T-cell (primary cell): ENCODE data around the gene RPL15. TPM values are rescaled to one million over a fixed set of nuclear protein-coding genes. Genes with fewer than 3 reads are reported as not detected.

Experiments used
- ATAC-seq, 4 experiments: fragments of 200-7000 bp in 3 of 4; fragments of 150-1000 bp in 1 of 4; cut with Tn5 transposase; replicated peaks in 1 of 4; 1 replicate in 3 of 4; 2 replicates in 1 of 4; pipeline ENCODE4 v1.10.0; 2021; ENCODE audit warnings: moderate library complexity in 3 of 4, mild to moderate bottlenecking in 2 of 4, moderate number of reproducible peaks in 1 of 4
- CTCF ChIA-PET, 2 donors: fragments of 300-600 bp; sonication (Branson Sonifier 250); formaldehyde crosslinking; loops; one replicate each; lab custom pipeline; 2022; ENCODE audit warnings: antibody characterized with exemption in 2 of 2; lab: Charles Lee
- POLR2A ChIA-PET, 2 donors: fragments of 300-600 bp; sonication (Branson Sonifier 250); formaldehyde crosslinking; loops; one replicate each; lab custom pipeline; 2022; ENCODE audit warnings: antibody characterized with exemption in 2 of 2; lab: Charles Lee
- DNase-seq, 35 experiments: peaks; one replicate each; pipeline versions ENCODE4 v3.0.0 to v3.0.0-alpha.2; 2013 to 2023
- H3K27ac ChIP-seq: one replicate; pipeline ENCODE4 v1.5.1; 2013; ENCODE audit warnings: low read length
- H3K27me3 ChIP-seq, 2 experiments: replicated peaks in 1 of 2; 1 replicate in 1 of 2; 2 replicates in 1 of 2; pipeline versions ENCODE4 v1.6.1 to v1.7.0; 2013; ENCODE audit warnings: low read length in 1 of 2, mixed read lengths in 1 of 2; ENCODE audit not compliant: control insufficient read depth in 2 of 2, insufficient read depth in 2 of 2; ENCODE audit errors: extremely low read depth in 1 of 2
- H3K36me3 ChIP-seq, 2 donors: 1 replicate in 1 of 2; 2 replicates in 1 of 2; pipeline versions ENCODE4 v1.6.1 to v1.7.0; 2013; ENCODE audit warnings: low read length in 1 of 2; ENCODE audit not compliant: control insufficient read depth in 2 of 2, insufficient read depth in 1 of 2; ENCODE audit errors: extremely low read depth in 1 of 2
- H3K4me1 ChIP-seq, 2 experiments: 1 replicate in 1 of 2; 2 replicates in 1 of 2; pipeline versions ENCODE4 v1.6.1 to v1.7.0; 2013; ENCODE audit warnings: low read length in 2 of 2, mixed read lengths in 1 of 2; ENCODE audit not compliant: insufficient read depth in 2 of 2, control insufficient read depth in 1 of 2; ENCODE audit errors: extremely low read depth in 1 of 2
- H3K4me3 ChIP-seq, 2 donors: 1 replicate in 1 of 2; 2 replicates in 1 of 2; pipeline versions ENCODE4 v1.5.1 to v1.7.0; 2013; ENCODE audit warnings: mild to moderate bottlenecking in 2 of 2, low read length in 1 of 2, moderate library complexity in 1 of 2; ENCODE audit not compliant: control insufficient read depth in 1 of 2; ENCODE audit errors: extremely low read depth in 1 of 2
- H3K9me3 ChIP-seq: 2 replicates; pipeline ENCODE4 v1.7.0; 2013
- H3K27ac Mint-ChIP-seq, 2 donors: one replicate each; pipeline ENCODE4 v1.8.0; 2020 to 2021; ENCODE audit warnings: mild to moderate bottlenecking in 2 of 2, mixed read lengths in 2 of 2
- H3K27me3 Mint-ChIP-seq, 2 donors: one replicate each; pipeline ENCODE4 v1.8.0; 2021 to 2022; ENCODE audit warnings: mixed read lengths in 2 of 2
- H3K36me3 Mint-ChIP-seq: one replicate; pipeline ENCODE4 v1.8.0; 2021; ENCODE audit warnings: mixed read lengths
- H3K4me1 Mint-ChIP-seq, 3 donors: one replicate each; pipeline ENCODE4 v1.8.0; 2020 to 2022; ENCODE audit warnings: mixed read lengths in 3 of 3, mild to moderate bottlenecking in 1 of 3
- H3K4me3 Mint-ChIP-seq, 3 donors: one replicate each; pipeline ENCODE4 v1.8.0; 2020 to 2022; ENCODE audit warnings: mild to moderate bottlenecking in 3 of 3, mixed read lengths in 3 of 3, moderate library complexity in 3 of 3
- H3K9me3 Mint-ChIP-seq, 3 donors: one replicate each; pipeline ENCODE4 v1.8.0; 2020 to 2022; ENCODE audit warnings: mixed read lengths in 3 of 3
- WGBS: methylation state at CpG from one replicate; pipeline ENCODE4 v1.1.5; 2013; ENCODE audit warnings: missing lambda C conversion rate; ENCODE audit not compliant: insufficient coverage; 5-methylcytosine and 5-hydroxymethylcytosine counted together
- total RNA-seq, 35 experiments: library from RNA in 6 of 35; stranded (reverse) in 6 of 35; fragments of 120-200 nt in 1 of 35; gene quantifications; one replicate each; pipeline versions ENCODE4 v1.2.1 to v1.2.4 and lab custom pipeline; 2013 to 2026

The RPL15 gene
- total RNA-seq, 5 donors from 2014 or later (not counting 1 experiment from before 2014, with no cell fraction given) = 1,997 to 2,171 (median 2,116) TPM

DNA sequence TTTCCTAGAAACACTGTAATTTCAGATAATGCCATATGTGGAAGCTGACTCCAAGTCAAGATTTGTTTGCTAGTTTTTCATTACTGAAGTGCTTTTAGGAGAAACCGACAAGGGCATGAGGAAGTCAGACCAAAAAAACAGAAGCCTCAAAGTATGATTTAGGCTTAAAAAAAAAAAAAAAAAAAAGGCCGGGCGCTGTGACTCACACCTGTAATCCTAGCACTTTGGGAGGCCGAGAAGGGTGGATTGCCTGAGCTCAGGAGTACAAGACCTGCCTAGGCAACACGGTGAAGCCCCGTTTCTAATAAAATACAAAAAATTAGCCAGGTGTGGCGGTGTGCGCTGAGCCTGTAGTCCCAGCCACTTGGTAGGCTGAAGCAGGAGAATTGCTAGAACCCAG is 11.6 kb downstream of the RPL15 start:
- H3K4me3 ChIP-seq = no peak overlapping the region
- H3K36me3 Mint-ChIP-seq = peaks cover 8% of the 10 kb centered on the region
- no peaks in the 10 kb centered on the region for H3K4me1 ChIP-seq
- no peak overlapping the region for H3K27ac ChIP-seq
- no peak overlapping the region for H3K4me3 Mint-ChIP-seq
- DNase-seq = no peak
- H3K27ac Mint-ChIP-seq = no peak overlapping the region
- H3K36me3 ChIP-seq = no peaks in the 10 kb centered on the region
- H3K27me3 Mint-ChIP-seq = no peaks in the 10 kb centered on the region
- no peaks in the 10 kb centered on the region for H3K9me3 Mint-ChIP-seq
- no peak for ATAC-seq
- CTCF ChIA-PET = interaction anchor here in 1 of 2 donors (0.6 kb wide), 1 partner anchor 79 kb away, joined by 9 read pairs; no protein-coding TSS in a partner anchor
- no peaks in the 10 kb centered on the region for H3K9me3 ChIP-seq
- H3K4me1 Mint-ChIP-seq = peaks cover 0 to 2% (median 0%) of the 10 kb centered on the region in 3 donors
- no peaks in the 10 kb centered on the region for H3K27me3 ChIP-seq
- POLR2A ChIA-PET = interaction anchor here in 1 of 2 donors (1.2 kb wide), 1 partner anchor 10 kb away, joined by 3 read pairs; no protein-coding TSS in a partner anchor
- WGBS = 40% methylated on average over 5 of the region's 8 CpGs

DNA sequence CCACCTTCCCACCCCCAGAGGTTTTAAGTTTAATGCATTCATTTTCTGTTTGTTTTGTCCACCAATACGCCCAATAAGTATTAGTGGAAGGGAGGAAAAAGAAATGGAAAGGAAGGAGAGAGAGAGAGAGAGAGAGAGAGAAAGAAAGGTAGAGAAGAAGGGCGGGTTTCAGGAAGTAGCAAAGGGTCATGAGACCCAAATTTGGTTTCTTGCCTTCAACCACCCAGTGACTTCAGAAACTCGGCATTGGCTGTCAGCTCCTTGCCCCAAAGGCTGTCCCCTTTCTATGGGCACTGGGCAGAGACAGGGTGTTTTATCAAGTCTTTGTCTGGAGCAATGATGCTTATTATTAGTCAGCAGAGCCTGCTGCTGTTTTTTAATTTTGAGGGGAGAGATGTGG is 14.7 kb downstream of the RPL15 start:
- ATAC-seq (no peak), DNase-seq (no peak)
- ChIA-PET POLR2A (no interaction called here), CTCF (no interaction called here)
- Histone ChIP-seq H3K27me3 (no peaks in the 10 kb centered on the region), H3K4me3 (no peak overlapping the region), H3K9me3 (no peaks in the 10 kb centered on the region), H3K27ac (no peak overlapping the region), H3K36me3 (no peaks in the 10 kb centered on the region), H3K4me1 (no peaks in the 10 kb centered on the region)
- Mint-ChIP-seq H3K27ac (no peak overlapping the region), H3K36me3 (peaks cover 3% of the 10 kb centered on the region), H3K9me3 (no peaks in the 10 kb centered on the region), H3K4me3 (no peak overlapping the region), H3K27me3 (peaks cover 0 to 4% of the 10 kb centered on the region in 2 donors), H3K4me1 (peaks cover 0 to 2% (median 0%) of the 10 kb centered on the region in 3 donors)
- 67% methylated on average over 1 of the region's 3 CpGs for WGBS

DNA sequence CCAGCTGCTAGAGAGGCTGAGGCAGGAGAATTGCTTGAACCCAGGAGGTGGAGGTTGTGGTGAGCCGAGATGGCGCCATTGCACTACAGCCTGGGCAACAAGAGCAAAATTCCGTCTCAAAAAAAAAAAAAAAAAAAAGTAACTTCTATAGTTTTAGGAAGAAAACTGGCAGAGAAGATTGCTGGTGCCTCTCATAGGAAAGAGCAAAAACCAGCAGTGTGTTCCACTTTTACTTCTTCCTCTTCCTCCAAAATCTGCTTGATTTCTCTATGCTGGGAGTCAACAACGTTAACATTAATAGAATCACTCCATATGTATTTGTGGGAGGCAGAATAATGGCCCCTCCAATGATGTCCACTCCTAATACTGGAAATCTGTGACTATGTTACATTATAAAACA is 15.6 kb downstream of the RPL15 start:
- WGBS = no CpG with 5 or more reads among the region's 4 CpGs
- DNase-seq = no peak
- Mint-ChIP-seq H3K27me3 (peaks cover 0 to 4% of the 10 kb centered on the region in 2 donors), H3K4me3 (no peak overlapping the region), H3K9me3 (no peaks in the 10 kb centered on the region), H3K4me1 (peaks cover 0 to 2% (median 0%) of the 10 kb centered on the region in 3 donors), H3K36me3 (no peaks in the 10 kb centered on the region), H3K27ac (no peak overlapping the region)
- no peak for ATAC-seq
- Histone ChIP-seq H3K4me1 (no peaks in the 10 kb centered on the region), H3K4me3 (no peak overlapping the region), H3K9me3 (no peaks in the 10 kb centered on the region), H3K36me3 (no peaks in the 10 kb centered on the region), H3K27ac (no peak overlapping the region), H3K27me3 (no peaks in the 10 kb centered on the region)
- ChIA-PET CTCF (no interaction called here), POLR2A (no interaction called here)

DNA sequence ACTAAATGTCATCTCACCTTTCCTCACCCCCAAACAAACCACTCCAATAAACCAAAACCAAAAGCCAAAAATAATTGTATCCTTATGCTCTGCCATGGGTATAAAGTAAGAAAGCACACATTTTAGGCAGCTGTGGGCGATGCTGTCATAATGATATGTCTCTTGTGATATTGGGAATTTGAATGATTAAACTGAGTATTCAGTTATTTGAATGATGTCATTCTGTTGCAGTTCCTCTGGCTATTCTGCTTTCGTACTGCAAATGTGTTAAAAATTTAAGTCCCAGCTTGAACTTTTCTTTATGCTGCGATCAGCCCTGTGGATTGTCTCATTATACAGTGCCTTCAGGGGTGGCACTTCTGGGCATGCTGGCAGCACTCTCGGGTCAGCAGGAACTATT is 17.3 kb downstream of the RPL15 start:
- H3K36me3 ChIP-seq = no peaks in the 10 kb centered on the region
- no peaks in the 10 kb centered on the region for H3K9me3 Mint-ChIP-seq
- H3K4me3 Mint-ChIP-seq = no peak overlapping the region
- ChIA-PET CTCF (no interaction called here), POLR2A (interaction anchor here in 1 of 2 donors (0.6 kb wide), 1 partner anchor 17 kb away, joined by 14 read pairs; no protein-coding TSS in a partner anchor)
- peaks cover 0 to 4% of the 10 kb centered on the region in 2 donors for H3K27me3 Mint-ChIP-seq
- H3K4me1 ChIP-seq = no peaks in the 10 kb centered on the region
- WGBS = 89% methylated on average over 1 of the region's 4 CpGs
- no peak overlapping the region for H3K27ac Mint-ChIP-seq
- no peaks in the 10 kb centered on the region for H3K27me3 ChIP-seq
- no peaks in the 10 kb centered on the region for H3K36me3 Mint-ChIP-seq
- H3K9me3 ChIP-seq = no peaks in the 10 kb centered on the region
- no peak overlapping the region for H3K4me3 ChIP-seq
- DNase-seq (no peak), ATAC-seq (no peak)
- H3K27ac ChIP-seq = no peak overlapping the region
- H3K4me1 Mint-ChIP-seq = peaks cover 0 to 2% (median 0%) of the 10 kb centered on the region in 3 donors

DNA sequence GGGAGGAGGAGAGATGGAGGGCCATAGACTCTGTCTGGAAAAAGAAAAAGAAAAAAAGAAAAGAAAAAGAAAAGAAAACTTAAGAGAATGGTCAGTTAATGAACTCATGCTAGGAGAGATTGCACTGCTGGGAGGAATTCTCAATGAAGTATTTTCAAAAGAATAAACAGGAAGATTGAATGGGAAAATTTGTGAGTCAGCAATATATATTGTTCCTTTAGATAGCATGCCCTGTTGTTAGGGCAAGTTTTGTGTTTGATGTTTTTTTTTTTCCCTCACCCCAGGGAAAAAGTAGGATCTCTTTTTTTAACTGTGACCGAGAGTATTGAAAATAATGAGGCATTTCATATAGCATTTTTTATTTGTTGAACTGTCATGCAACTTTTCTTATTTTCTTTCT is 20.4 kb downstream of the RPL15 start:
- H3K4me3 ChIP-seq = no peak overlapping the region
- Mint-ChIP-seq H3K27me3 (peaks cover 0 to 4% of the 10 kb centered on the region in 2 donors), H3K9me3 (no peaks in the 10 kb centered on the region), H3K27ac (no peak overlapping the region), H3K4me3 (no peak overlapping the region), H3K36me3 (no peaks in the 10 kb centered on the region), H3K4me1 (no peaks in the 10 kb centered on the region)
- H3K4me1 ChIP-seq = no peaks in the 10 kb centered on the region
- ATAC-seq (no peak), DNase-seq (no peak)
- ChIA-PET CTCF (no interaction called here), POLR2A (no interaction called here)
- no CpG with 5 or more reads among the region's 1 CpG for WGBS
- H3K36me3 ChIP-seq = no peaks in the 10 kb centered on the region
- no peak overlapping the region for H3K27ac ChIP-seq
- no peaks in the 10 kb centered on the region for H3K27me3 ChIP-seq
- H3K9me3 ChIP-seq = no peaks in the 10 kb centered on the region

DNA sequence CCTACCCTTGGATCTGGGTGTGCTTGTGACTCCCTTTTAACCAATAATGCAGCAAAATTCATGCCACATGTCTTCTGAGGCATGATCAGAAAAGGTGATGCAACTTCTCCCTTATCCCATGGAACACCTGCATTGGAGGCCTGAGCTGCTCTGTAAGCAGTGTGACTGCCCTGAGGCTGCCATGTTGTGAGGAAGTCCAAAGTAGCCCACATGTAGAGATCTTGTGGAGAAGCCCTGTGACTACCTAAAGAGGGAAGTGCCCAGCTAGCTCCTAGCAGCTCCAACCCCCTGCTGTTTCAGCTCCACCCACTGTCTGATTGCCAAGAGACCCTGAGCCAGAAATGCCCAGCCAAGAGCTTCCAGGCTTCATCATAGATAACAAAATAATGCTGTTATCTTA is 21.8 kb downstream of the RPL15 start:
- no peaks in the 10 kb centered on the region for H3K27me3 ChIP-seq
- Mint-ChIP-seq H3K4me1 (peaks cover 0 to 5% (median 3%) of the 10 kb centered on the region in 3 donors), H3K9me3 (no peaks in the 10 kb centered on the region), H3K36me3 (no peaks in the 10 kb centered on the region), H3K27me3 (peaks cover 0 to 4% of the 10 kb centered on the region in 2 donors), H3K4me3 (no peak overlapping the region), H3K27ac (no peak overlapping the region)
- H3K4me1 ChIP-seq = no peaks in the 10 kb centered on the region
- DNase-seq (no peak), ATAC-seq (no peak)
- CTCF ChIA-PET = no interaction called here
- no peak overlapping the region for H3K27ac ChIP-seq
- POLR2A ChIA-PET = no interaction called here
- H3K9me3 ChIP-seq = no peaks in the 10 kb centered on the region
- H3K36me3 ChIP-seq = no peaks in the 10 kb centered on the region
- H3K4me3 ChIP-seq = no peak overlapping the region
